GM08714 (cell line): ENCODE data around the gene SPOCK1.

Experiments
- H3K4me3 ChIP-seq: fragments of 200-500 bp; sonication (Bioruptor generic); 2 replicates; pipeline ENCODE4 v1.5.1; 2014; ENCODE audit warnings: mild to moderate bottlenecking, low read length, inconsistent platforms
- ZNF274 ChIP-seq: IDR thresholded peaks from 2 replicates; pipeline ENCODE4 v1.6.1; 2012; ENCODE audit warnings: mild to moderate bottlenecking, low read depth, low read length

Gene SPOCK1

GRCh38 chr5:137478043-137478442, 21.1 kb downstream of the SPOCK1 start:
- no peak overlapping the region for H3K4me3 ChIP-seq
- TF ChIP-seq ZNF274, result no peak

- no peak overlapping the region for H3K4me3 ChIP-seq
- TF ChIP-seq ZNF274, result no peak
These were observed 28.3 kb downstream of the SPOCK1 start for GRCh38 chr5:137470921-137471220.

GRCh38 chr5:137470111-137470920, 28.8 kb downstream of the SPOCK1 start:
- no peak overlapping the region for H3K4me3 ChIP-seq
- TF ChIP-seq ZNF274, result no peak

GRCh38 chr5:137466889-137467288, 32.2 kb downstream of the SPOCK1 start:
- no peak for TF ChIP-seq ZNF274
- H3K4me3 ChIP-seq, result no peak overlapping the region

GRCh38 chr5:137465930-137466329, 33.2 kb downstream of the SPOCK1 start:
- H3K4me3 ChIP-seq, result no peak overlapping the region
- no peak for TF ChIP-seq ZNF274

GRCh38 chr5:137462816-137463520, 36.2 kb downstream of the SPOCK1 start:
- no peak overlapping the region for H3K4me3 ChIP-seq
- TF ChIP-seq ZNF274, result no peak

GRCh38 chr5:137462265-137462590, 36.9 kb downstream of the SPOCK1 start:
- TF ChIP-seq ZNF274, result no peak
- H3K4me3 ChIP-seq, result no peak overlapping the region

GRCh38 chr5:137461391-137462264, 37.5 kb downstream of the SPOCK1 start:
- TF ChIP-seq ZNF274, result no peak
- H3K4me3 ChIP-seq, result no peak overlapping the region

- TF ChIP-seq ZNF274, result no peak
These were observed 44.5 kb downstream of the SPOCK1 start for GRCh38 chr5:137454671-137455070.

GRCh38 chr5:137453483-137454080, 45.5 kb downstream of the SPOCK1 start:
- H3K4me3 ChIP-seq, result no peak overlapping the region
- TF ChIP-seq ZNF274, result no peak

More at GRCh38 chr5:137454671-137455070, 44.5 kb downstream of the SPOCK1 start:
- no peak overlapping the region for H3K4me3 ChIP-seq

- no peak for TF ChIP-seq ZNF274
These were observed 48.4 kb downstream of the SPOCK1 start for GRCh38 chr5:137450759-137451158.

GRCh38 chr5:137448868-137449267, 50.3 kb downstream of the SPOCK1 start:
- H3K4me3 ChIP-seq, result no peak overlapping the region
- TF ChIP-seq ZNF274, result no peak

More at GRCh38 chr5:137450759-137451158, 48.4 kb downstream of the SPOCK1 start:
- H3K4me3 ChIP-seq, result no peak overlapping the region

GRCh38 chr5:137446615-137447014, 52.5 kb downstream of the SPOCK1 start:
- H3K4me3 ChIP-seq, result no peak overlapping the region
- no peak for TF ChIP-seq ZNF274

- no peak for TF ChIP-seq ZNF274
- H3K4me3 ChIP-seq, result no peak overlapping the region
These were observed 53.0 kb downstream of the SPOCK1 start for GRCh38 chr5:137446151-137446550.
